HG02571 (cell line): ENCODE measurements around the gene TBC1D22B.

ENCODE experiments used
- ATAC-seq: cut with Tn5 transposase; IDR thresholded peaks from one replicate; pipeline ENCODE4 v1.9.1; 2021; ENCODE audit warnings: mild to moderate bottlenecking, moderate library complexity; ENCODE audit not compliant: unreplicated experiment

Gene TBC1D22B

DNA sequence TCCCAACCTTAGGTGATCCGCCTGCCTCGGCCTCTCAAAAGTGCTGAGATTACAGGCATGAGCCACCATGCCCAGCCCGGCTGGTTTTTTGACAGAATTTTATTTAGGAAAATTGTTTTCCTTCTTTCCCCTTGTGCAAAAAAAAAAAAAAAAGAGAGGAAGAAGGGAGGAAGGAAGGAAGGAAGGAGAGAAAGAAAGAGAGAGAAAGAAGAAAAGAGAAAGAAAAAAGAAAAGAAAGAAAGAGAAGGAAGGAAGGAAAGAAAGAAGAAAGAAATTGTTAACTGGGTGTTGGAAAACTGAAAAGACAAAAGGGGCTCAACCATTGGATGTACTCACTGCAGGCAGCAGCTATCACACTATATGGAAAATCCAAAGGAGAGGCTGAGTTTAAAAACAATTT, 94.8 kb downstream of the TBC1D22B start:
- ATAC-seq: no peak

DNA sequence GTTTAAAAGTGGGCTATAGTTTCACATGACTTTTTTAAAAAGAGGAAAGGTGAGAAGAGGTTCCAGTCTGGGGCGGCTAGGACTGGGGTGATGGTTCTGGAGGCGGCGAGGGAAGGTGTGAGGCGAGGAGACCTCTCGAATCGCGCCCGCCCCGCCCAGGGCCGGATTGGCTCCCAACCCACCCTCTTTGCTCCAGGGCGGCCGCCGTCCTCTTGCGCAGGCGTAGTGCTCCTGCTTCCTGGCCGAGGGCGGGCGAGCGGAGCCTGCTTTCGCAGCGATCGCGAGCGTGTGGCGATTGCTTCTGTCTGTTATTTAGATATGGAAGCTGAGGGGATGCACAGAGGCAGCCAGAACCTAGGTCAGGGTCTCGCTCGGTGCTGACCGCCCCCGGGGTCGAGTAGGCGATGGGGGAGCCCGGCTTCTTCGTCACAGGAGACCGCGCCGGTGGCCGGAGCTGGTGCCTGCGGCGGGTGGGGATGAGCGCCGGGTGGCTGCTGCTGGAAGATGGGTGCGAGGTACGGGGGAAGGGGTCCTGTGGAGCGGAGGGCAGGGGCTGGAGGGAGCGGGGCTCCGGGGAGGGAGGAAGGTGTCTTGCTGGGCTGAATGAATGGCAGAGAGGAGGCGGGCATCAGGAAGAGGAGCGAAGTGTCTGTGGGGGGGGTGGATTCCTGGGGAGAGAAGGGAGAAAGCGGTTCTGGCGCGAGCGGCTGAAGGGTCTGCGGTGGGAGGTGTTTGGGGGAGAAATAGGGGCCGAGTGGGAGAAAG, 96.4 kb downstream of the TBC1D22B start, which contains the start of gene RNF8:
TSS of gene RNF8 (plus strand) at position 223 of the 765 bp plus-strand sequence. CDS start at position 405, 182 bp downstream.
- ATAC-seq: peak; percentile 79

DNA sequence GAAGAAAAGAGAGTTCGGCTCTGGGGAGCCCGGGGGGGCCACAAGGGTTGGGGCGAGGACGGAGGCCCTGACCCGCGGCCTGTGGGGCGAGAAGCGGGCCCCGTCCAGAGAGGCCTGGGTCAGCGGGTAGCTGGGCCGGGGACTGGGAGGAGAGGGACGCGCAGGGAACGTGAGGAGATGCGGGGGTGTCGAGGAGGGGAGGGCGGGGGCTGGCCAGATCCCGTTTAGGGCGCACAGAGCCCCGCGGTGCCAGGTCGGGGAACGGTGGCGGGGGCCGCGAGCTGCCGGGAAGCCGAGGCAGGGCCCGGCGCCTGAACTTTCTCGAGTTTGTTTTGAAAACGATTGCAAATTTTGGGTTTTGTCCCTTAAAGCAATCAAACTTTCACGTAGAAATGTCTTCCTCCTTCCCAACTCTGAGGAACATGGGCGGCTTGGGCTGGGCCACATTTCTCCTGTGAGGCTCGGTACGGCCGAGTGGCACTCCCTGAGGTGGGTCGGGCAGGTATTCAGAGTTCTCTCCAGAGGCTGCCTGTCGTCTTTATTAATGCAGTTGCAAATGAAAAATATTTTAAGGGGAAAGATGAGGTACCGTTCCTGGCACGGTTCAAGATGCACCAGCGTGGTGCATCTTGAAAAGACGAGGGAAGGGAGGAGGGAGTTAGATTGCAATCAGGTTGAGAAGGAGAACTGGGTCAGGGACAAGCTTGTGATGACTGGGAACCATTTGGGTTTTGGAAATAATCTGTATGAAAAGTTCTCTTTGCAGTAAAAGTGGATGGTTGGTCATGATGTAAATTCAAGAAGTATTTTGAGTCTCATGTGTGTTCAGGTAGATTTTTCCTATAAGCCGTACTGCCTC, 97.2 kb downstream of the TBC1D22B start:
- ATAC-seq: no peak

DNA sequence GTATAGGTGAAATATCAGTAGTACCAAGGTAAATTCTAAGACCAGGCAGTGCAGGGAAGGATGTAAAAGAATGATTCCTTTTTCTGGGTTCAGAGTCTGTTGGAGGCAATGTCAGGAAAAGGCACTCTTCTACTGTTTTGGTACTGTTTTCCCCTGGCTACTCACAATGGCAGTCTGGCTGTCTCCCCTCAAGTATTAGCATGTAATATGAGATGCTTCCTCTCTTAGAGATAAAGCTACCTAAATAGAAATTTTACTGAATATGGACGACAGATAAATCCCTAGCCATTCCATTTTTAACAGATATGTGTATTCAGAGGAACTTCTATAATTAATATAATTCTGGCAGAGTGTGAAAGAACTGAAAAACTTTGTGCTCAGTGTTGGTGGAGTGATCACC, 99.7 kb downstream of the TBC1D22B start:
- no peak for ATAC-seq

DNA sequence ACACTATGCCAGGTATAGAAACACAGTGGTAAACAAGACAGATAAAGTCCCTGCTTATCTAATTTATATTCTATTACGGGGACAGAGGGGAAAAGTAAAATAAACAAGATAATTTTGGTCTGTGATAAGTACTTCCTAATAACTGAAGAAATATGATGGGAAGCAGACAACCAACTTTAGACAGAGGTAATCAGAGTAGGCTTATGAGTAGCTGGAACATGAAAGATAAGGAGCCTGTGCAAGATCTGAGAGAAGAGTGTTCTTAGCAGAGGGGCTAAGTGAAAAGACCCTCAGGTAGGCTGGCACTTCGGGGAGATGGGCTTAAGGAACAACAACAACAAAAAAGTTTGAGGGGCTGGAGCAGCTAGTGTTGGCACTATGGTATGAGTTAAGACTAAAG, 100.3 kb downstream of the TBC1D22B start:
- ATAC-seq: no peak

DNA sequence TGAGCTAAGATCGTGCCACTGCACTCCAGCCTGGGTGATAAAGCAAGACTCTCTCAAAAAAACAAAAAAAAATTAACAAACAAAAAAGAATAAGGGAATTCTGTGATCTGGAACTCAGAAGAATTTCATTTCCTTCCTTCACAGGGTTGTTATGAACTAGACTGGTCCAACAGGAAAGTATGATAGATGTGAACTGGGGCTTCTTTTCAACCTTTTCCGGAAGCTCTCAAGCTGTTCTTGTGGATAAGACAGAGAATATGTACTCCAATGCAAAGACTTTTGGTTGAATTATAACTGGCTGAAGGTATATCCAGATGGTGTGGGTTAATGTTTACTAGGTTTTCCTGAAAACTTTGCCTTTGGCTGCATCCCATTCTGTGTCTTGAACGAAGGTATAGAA, 101.5 kb downstream of the TBC1D22B start:
- ATAC-seq: no peak

DNA sequence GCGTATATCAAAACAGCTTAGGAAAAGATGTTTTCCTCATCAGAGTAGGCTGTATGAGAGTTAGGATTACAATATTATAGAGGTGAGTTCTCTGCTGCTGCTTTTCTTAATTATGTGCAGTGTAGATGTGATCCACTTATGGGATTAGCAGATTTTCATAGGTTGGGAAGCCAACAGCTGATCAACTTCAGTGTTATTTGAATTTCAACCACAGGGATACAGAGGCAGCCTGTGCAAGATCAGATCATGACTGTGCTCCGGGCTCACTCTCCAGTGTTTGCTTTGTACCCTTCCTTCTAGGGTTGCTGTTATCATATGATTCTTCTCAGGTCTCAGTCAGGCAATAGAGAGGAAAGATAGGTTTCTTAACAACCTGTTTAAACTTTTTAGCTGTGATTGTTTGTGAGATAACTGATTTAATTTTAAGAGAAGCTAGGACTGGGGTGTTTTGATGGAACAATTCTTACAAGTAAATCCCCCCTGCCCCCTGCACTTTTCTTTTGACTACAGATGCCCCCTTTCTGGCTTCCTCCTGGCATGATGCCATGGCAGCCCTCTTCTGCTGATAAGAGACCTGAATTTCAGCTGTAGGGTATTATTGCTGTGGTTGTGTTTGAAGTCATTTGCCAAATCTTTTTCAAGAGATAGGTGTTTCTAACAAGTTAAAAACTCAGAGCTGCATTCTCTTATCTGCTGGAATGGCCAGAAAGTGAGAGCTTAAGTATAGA, 104.7 kb downstream of the TBC1D22B start:
- no peak for ATAC-seq

DNA sequence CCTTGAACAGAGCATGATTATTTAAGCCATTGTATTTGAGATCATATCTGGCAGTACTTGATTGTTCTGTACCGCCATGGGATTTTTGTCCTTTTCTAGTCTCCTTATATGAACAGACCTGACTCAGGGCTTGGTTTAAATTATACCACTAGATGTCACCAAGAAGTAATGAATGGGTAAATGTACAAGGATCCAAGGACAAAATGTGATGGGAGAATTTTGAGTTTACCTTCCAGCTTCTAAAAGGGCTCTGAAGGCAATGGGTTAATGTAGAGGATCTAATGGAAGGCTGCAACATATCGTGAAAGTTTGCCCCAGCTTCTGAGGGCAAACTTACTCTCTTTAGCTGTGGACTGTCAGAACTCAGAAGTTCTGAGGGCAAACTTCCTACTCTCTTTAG, 108.2 kb downstream of the TBC1D22B start:
- no peak for ATAC-seq

DNA sequence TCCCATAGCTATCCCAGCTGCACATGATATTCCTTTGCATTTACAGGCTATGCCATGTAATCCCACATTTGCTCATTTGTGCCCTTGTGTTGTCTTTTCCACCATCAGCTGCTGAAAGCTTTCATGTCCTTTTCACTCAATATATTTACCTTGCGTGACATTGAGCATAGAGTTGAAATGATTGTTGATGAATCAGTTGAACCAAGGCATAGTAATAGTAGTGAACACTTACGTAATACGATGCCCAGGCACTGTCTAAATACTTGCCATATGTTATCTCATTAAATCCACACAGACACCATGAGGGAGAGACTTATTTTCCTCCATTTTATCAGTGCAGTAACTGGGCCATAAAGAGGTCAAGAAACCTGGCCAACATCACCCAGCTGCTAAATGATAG, 109.3 kb downstream of the TBC1D22B start:
- ATAC-seq: no peak

DNA sequence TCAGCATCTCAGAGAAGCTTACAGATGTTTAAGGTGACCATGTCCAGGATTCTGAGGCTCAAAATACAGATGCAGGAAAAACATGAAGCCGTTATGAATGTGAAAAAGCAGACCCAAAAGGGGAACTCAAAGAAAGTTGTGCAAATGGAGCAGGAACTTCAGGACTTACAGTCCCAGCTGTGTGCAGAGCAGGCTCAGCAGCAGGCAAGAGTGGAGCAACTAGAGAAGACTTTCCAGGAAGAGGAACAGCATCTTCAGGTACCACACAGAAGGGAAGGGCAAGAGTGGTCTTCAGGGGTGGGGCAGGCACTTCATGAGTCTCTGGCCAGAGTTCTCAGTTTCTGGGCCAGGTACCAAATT, 111.4 kb downstream of the TBC1D22B start:
- no peak for ATAC-seq

DNA sequence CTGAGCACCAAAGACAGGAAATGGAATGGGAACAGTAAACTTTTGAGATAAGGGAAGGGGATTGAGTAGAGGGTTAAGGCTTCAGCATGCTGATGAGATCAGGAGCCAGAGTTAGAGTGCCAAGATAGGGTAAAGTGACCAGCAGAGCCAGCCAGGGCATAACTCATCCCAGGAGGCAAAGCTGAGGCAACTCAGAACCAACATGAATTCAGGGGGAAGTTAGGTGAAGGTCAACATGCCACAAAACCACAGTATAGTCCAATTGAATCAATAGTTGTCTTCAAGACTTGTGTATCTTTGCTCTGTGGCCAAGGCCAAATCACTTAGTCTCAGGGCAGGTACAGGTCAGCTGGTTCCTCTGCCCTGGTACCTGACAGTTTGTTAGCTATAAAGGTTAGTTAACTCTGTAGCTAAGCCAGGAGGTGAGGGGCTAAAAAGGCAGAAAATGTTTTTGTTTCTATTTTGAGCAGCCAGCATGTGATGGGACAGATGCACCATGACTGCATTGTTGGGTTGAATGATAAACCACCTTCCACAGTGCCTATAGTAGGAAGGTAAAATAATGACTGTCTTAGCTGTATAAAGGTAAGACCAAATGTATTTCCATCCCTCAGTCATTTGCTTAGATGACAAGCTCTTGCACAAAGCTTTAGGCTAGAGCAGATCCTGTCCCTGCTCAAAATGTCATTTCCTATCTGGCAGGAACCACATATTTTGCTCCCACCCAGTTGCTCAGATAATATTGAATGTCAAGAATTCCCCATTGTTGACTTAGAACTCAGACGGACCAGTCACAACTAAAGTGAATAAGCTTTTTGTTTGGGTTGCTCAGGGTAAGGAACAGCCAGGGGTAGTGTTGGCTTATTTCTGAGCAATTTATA, 112.0 kb downstream of the TBC1D22B start:
- no peak for ATAC-seq

DNA sequence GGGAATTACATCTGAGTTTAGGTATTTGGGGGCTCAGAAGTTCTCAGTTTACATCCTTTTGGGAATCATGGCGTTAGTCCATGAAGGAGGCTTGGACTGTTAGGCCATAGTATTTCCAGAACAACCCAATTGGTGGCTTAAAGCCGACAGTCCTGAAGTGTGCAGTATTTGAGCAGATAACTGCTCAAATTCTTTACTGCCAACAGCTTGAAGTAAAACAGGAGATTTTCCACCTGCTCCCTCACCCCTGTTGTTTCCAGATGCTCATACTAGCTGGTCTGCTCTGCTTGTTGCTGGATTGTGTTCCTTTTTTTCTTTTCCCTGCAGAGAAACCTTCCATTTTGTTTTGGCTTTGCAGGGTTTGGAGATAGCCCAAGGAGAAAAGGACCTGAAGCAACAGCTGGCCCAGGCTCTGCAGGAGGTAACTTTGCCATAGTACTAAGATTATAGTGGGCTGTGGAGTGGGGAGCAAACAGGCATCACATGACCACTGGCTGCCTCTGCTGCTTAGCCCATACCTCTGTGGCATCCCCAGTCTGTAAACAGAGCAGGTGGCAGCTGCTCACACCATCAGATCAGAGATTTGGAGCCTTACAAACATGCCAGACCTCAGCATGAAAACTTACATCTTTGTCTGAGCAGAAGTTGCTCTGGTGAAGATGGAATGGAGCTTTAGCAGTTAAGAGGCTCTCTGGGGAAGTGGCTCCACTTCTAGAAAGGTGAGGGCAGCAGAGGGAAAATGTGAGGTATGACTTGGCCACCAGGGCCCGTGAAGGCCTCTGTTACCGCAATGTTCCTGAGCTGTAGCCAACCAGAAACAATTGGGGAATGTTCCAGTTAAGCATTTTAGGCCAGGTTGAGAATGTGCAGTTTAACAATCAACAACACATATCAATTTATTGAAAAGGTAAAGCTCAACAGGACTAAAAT, 113.8 kb downstream of the TBC1D22B start:
- no peak for ATAC-seq

DNA sequence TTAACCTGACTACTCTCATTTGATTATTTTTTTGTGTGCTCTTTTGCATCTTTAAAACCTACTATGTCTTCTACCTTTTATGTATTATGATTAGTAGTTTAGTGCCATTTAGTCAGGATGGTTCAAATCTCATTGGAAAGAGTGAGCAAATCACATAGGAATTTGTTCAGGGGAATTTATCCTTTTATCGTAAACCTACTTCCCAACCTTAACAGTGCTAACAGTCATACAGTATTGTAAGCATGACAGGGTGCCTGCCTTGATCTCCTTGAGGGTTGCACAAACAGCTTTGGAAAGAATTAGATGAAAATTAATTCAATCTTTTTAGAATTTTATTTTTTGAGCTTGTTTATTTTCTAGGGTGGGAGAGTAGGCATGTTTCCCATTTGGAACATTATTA, 114.5 kb downstream of the TBC1D22B start:
- no peak for ATAC-seq

DNA sequence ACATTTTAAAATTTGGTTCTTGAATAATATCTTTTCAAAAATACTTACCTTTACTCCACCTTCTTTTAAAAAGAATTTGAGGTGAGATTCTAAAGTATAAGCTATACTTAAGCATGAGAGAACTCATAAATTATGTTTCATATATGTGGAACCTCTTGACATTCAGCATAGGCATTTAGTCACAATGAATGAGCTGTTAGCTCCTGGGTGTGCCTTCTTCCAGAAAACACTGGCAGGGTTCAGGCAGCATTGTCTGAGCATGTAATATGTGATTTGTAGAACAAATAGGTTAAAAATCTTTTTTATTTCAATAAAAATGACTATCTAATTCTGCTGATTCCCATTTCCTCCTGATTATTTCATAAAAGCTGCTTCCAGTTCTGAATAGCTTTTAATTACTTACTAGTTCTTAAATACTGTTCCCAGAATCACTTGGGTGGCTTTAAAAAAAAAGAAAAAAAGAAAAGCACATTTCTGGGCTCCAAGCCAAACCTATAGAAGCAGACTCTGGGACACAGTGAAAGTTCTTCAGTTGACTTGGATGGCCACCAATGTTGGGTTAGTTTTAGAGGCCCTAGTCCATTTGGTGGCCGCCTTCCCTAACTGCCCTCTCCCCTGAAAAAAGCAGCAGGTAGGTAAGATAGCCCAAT, 116.4 kb downstream of the TBC1D22B start:
- no peak for ATAC-seq

DNA sequence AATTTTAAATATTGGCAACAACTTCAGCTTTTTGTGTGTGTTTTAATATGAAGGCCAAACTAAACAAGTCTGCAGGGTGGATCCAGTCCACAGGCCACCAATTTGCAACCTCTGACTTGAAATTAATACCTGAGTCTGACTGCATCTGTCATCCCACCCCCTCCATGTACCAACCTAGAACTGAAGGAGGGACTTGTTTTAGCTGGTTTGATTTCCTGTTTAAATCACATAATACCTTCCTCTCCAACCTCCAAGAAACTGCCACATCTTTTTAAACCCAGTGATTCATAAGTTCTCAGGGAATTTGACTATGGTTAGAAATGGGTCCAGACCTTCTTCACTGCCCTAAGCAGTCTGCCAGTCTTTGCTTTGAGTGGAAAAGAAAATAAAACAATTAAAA, 117.8 kb downstream of the TBC1D22B start:
- no peak for ATAC-seq

DNA sequence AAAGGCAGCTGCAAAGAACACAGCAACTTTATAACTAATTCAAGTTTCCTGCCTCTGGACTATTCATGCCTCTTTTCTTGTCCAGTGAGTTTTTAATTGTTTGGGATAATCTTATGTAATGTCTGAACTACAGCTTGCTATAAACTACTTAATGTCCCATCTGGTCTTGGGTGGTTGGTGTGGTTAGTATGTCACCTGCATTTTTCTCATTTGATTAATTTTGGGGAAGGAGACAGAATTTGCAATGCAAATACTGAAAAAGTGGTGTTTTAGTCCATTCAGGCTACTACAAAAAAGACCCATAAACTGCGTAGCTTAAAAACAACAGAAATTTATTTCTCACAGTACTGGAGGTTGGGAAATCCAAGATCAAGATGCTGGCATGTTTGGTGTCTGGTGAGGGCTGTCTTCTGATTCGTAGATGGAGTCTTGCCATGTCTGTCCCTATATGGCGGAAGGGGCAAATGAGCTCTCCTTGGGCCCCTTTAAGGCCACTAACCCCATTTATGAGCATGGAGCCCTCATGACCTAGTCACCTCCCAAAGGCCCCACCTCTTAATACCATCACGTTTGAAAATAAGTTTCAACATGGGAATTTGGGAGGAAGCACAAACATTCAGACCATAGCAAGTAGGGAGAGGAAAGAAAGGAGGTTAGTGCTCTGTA, 118.6 kb downstream of the TBC1D22B start:
- no peak for ATAC-seq

DNA sequence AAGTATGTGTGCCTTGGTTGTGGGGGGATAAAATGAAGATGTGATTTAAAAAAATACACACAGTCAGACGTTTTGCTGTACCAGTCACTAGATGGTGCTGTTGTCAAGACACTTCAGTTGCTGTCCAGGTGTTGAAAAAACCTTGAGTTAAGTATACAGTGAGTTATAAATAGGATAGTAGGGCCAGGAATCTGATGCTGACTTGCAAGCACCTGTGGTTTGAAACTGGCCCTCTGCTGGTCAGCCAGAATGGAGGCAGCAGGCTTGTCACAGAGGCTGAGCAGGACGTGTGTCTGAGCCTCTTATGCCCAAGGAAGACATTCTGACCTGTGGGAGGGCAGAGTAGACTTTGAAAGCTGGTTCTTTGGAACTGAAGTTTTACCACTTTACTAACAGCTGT, 124.0 kb downstream of the TBC1D22B start:
- no peak for ATAC-seq
